ENCODE results near the gene FAM89A. TPM values are rescaled to one million over a fixed set of nuclear protein-coding genes. Genes with fewer than 3 reads are reported as not detected.

The FAM89A gene
- total RNA-seq, 1 donor from 2014 or later: 16.1 TPM

DNA sequence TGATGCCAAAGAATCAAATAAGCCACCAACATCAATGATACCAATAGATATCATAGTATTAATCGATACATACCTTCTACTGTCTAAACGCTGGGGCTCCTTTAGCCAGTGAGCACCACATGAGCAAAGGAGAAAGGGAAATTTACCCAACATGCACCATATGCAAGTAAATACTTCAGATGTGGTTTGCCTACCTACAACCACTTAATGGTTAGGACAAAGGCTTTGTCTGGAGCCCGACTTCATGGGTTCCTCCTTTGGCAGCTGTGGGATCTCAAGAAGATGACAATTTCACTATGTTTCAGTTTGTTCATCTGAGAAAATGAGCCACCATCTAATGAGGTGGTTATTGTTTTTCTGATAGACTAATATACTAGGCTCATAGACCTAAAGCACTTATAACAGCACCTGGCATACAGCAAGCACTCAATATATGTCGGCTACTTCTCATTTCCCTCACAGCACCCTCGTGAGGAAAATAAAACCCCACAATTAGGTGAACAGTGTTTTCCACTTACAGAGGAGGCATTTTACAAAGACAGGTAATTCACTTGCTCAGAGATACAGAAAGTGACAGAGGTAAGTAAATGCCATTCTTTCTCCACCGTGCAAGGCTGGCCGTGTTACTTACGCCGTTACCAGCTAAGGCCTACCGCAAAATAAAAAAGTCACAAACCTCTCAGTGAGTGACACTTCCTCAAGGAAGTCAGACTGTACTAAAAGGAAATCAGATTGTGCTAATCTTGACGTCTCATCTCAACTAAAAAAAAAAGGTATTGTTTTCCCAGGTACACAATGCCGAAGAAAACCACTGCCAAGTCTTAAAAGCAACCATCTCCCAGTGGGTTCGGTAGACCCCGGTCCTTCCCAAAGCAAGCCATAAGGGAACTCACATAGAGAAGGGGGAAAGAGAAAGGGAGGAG is 63.0 kb downstream of the FAM89A start:
- intact Hi-C loops (cut with micrococcal nuclease): loop anchor here (5.0 kb wide), 1 partner anchor 910 kb away; the partner anchor contains the start of gene GALNT2
- peak overlapping the region; percentile 88 for H3K27ac Mint-ChIP-seq
- peak overlapping the region; percentile 95 for H3K4me3 Mint-ChIP-seq (ENCODE audit: low read depth)
- peaks cover 29% of the 10 kb centered on the region for H3K36me3 Mint-ChIP-seq (ENCODE audit: low read depth)
- H3K27me3 Mint-ChIP-seq (ENCODE audit: low read depth): no peaks in the 10 kb centered on the region
- H3K9me3 Mint-ChIP-seq: no peaks in the 10 kb centered on the region
- peaks cover 54% of the 10 kb centered on the region for H3K4me1 Mint-ChIP-seq (ENCODE audit: low read depth)
- peak; percentile 27 for DNase-seq (ENCODE audit: low spot score)

DNA sequence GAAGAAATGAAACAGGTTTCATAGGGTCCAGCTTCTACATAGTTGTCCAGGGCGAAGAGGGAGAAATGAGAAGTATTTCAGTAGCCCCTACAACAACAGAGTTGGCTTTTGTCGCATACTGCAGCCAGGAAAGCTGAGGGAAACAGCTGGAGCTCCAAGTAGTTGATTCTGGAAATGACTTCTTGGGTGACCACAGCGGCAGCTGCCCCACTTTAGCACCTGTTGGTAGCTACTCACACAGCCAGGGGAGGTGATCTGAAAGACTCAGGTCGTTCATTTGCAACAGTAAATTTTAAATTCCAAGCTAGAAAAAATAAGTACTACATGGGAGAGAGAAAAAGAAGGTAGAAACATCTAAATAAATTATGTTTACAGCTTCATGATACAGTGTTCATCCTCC is 63.7 kb downstream of the FAM89A start:
- no peak for DNase-seq (ENCODE audit: low spot score)
- Mint-ChIP-seq H3K4me3 (ENCODE audit: low read depth) (peak overlapping the region; percentile 95), H3K36me3 (ENCODE audit: low read depth) (peaks cover 29% of the 10 kb centered on the region), H3K9me3 (no peaks in the 10 kb centered on the region), H3K4me1 (ENCODE audit: low read depth) (peaks cover 60% of the 10 kb centered on the region), H3K27ac (no peak overlapping the region), H3K27me3 (ENCODE audit: low read depth) (no peaks in the 10 kb centered on the region)
- intact Hi-C loops (cut with micrococcal nuclease): loop anchor here (5.0 kb wide), 1 partner anchor 909 kb away; the partner anchor contains the start of gene GALNT2

DNA sequence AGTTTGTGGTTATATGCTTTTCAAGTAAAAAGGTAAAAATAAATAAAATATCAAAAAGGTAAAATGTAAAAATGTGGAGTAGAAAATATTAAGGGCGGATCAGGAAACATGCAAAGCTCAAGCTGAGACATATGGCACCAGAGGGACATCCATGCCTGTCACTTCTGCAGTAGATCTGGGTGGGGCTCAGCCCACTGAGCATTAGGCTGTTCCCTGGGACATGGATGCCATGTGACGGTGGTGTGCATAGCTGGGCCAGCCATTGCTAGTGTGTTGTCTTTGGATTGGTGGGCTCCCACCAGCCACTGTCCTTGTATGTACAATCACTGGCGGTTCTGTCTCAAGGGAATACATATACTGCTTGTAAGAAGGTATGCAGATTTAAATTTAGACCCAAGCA is 64.4 kb downstream of the FAM89A start:
- no peak overlapping the region for H3K27ac Mint-ChIP-seq
- H3K9me3 Mint-ChIP-seq: no peaks in the 10 kb centered on the region
- no peaks in the 10 kb centered on the region for H3K27me3 Mint-ChIP-seq (ENCODE audit: low read depth)
- intact Hi-C loops (cut with micrococcal nuclease): loop anchor here (5.0 kb wide), 1 partner anchor 908 kb away; the partner anchor contains the start of gene GALNT2
- no peak overlapping the region for H3K4me3 Mint-ChIP-seq (ENCODE audit: low read depth)
- H3K4me1 Mint-ChIP-seq (ENCODE audit: low read depth): peaks cover 61% of the 10 kb centered on the region
- DNase-seq (ENCODE audit: low spot score): no peak
- H3K36me3 Mint-ChIP-seq (ENCODE audit: low read depth): peaks cover 29% of the 10 kb centered on the region

DNA sequence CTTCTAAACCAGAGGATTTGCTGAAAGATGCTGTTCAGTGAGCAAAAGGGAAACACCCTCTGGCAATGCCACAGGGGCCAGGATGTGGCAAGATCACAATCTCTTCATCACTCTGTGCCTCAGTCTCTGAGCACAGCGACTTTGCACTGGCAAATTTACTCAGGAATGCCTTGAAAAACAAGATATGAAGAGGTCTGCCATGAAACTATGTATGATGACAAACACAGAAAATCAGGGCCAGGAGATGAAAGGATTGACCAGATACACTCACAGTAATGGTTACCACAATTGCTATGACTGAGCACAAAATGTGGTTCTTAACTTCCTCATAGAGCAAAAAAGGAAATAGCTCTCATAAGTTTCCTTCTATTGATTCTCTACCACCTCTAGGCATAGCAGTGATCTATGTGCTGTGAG is 67.2 kb downstream of the FAM89A start:
- DNase-seq (ENCODE audit: low spot score): peak; percentile 65
- intact Hi-C loops (cut with micrococcal nuclease): loop anchor here (2.0 kb wide), 2 partner anchors 30 to 302 kb away; no protein-coding TSS in a partner anchor
- H3K36me3 Mint-ChIP-seq (ENCODE audit: low read depth): peaks cover 41% of the 10 kb centered on the region
- H3K9me3 Mint-ChIP-seq: no peaks in the 10 kb centered on the region
- no peaks in the 10 kb centered on the region for H3K27me3 Mint-ChIP-seq (ENCODE audit: low read depth)
- H3K4me1 Mint-ChIP-seq (ENCODE audit: low read depth): peaks cover 55% of the 10 kb centered on the region
- peak overlapping the region; percentile 70 for H3K27ac Mint-ChIP-seq
- peak overlapping the region; percentile 54 for H3K4me3 Mint-ChIP-seq (ENCODE audit: low read depth)

DNA sequence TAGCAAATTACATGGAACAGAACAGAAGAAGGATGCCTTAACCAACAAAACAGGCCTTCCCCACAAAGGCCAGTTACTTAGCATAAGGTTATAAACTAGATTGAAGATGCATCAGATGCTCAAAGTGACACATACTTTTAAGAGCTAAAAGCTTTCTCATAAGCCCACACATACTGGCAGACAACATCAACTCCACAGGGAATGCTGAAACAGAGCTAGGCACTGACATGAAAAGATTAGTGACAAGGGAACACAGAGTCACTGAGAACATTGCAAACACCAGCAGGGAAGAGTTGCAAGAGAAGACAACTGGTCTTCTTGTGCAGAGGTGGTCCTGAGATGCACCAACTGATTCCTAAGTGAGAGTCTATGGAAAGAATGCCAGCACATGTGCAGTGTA is 68.3 kb downstream of the FAM89A start:
- intact Hi-C loops (cut with micrococcal nuclease): loop anchor here (2.0 kb wide), 2 partner anchors 29 to 303 kb away; no protein-coding TSS in a partner anchor
- no peaks in the 10 kb centered on the region for H3K9me3 Mint-ChIP-seq
- DNase-seq (ENCODE audit: low spot score): no peak
- peaks cover 45% of the 10 kb centered on the region for H3K4me1 Mint-ChIP-seq (ENCODE audit: low read depth)
- H3K27ac Mint-ChIP-seq: no peak overlapping the region
- no peak overlapping the region for H3K4me3 Mint-ChIP-seq (ENCODE audit: low read depth)
- no peaks in the 10 kb centered on the region for H3K27me3 Mint-ChIP-seq (ENCODE audit: low read depth)
- H3K36me3 Mint-ChIP-seq (ENCODE audit: low read depth): peaks cover 38% of the 10 kb centered on the region

DNA sequence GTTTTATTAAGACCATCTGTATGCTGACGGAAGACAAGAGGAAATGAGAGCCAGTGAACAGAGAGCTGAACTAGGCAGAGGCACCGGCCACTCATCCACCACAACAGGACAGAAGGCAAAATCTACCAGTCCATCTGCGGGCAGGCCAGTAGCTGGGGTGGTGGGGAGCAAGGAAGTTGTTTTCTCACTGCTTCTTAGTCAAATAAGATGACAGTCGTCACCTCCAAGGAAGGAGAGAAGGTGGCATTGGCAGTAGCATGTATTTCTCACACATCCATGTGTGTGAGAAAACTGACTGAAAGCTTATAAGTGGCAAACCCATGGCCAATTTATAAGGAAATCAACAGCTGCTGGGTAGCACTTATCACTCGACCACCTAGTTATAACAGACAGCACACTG is 69.6 kb downstream of the FAM89A start:
- Mint-ChIP-seq H3K27ac (no peak overlapping the region), H3K9me3 (no peaks in the 10 kb centered on the region), H3K4me3 (ENCODE audit: low read depth) (no peak overlapping the region), H3K4me1 (ENCODE audit: low read depth) (peaks cover 37% of the 10 kb centered on the region), H3K36me3 (ENCODE audit: low read depth) (peaks cover 26% of the 10 kb centered on the region), H3K27me3 (ENCODE audit: low read depth) (no peaks in the 10 kb centered on the region)
- intact Hi-C loops (cut with micrococcal nuclease): no loop called here
- DNase-seq (ENCODE audit: low spot score): no peak

Other genes with a start within 250 kb of the FAM89A start
- 8.9 and 9.1 TPM in 2 replicates for gene C1orf198, start 171.7 kb downstream of the FAM89A start, total RNA-seq
- 17.5 and 17.7 TPM in 2 replicates for gene TTC13, start 61.4 kb downstream of the FAM89A start, total RNA-seq
- gene ARV1, start 61.2 kb downstream of the FAM89A start, total RNA-seq: 10.7 and 11.3 TPM in 2 replicates
- not detected in 2 replicates for gene TRIM67, start 121.8 kb upstream of the FAM89A start, total RNA-seq
- gene GNPAT, start 201.0 kb upstream of the FAM89A start, total RNA-seq: 46.9 and 50.9 TPM in 2 replicates